22Rv1 (cell line): ENCODE measurements around the gene MAGI1.

Experiments used
- CTCF ChIP-seq: fragments of 450-650 bp; IDR thresholded peaks from 2 replicates; pipeline ENCODE4 v1.5.1; 2017; ENCODE audit warnings: mild to moderate bottlenecking
- ZFX ChIP-seq: fragments of 450-650 bp; IDR thresholded peaks from 2 replicates; pipeline ENCODE4 v1.6.1; 2017; ENCODE audit warnings: antibody characterized with exemption, borderline replicate concordance

- TF ChIP-seq CTCF: no peak
- TF ChIP-seq ZFX: no peak
Measured at GRCh38 chr3:65888196-65888595, 150.5 kb downstream of the MAGI1 start.
